ENCODE data around the gene GNB1L. TPM values are rescaled to one million over a fixed set of nuclear protein-coding genes. Genes with fewer than 3 reads are reported as not detected.
A peak's percentile ranks its signal among the peaks of the same experiment; 100 is the strongest.

GNB1L gene
- total and polyA plus RNA-seq, 9 of the 15 experiments (the other 6 are each of a cell fraction or from before 2014, with no cell fraction given): 0.56 to 50.5 (median 10.2) TPM

DNA sequence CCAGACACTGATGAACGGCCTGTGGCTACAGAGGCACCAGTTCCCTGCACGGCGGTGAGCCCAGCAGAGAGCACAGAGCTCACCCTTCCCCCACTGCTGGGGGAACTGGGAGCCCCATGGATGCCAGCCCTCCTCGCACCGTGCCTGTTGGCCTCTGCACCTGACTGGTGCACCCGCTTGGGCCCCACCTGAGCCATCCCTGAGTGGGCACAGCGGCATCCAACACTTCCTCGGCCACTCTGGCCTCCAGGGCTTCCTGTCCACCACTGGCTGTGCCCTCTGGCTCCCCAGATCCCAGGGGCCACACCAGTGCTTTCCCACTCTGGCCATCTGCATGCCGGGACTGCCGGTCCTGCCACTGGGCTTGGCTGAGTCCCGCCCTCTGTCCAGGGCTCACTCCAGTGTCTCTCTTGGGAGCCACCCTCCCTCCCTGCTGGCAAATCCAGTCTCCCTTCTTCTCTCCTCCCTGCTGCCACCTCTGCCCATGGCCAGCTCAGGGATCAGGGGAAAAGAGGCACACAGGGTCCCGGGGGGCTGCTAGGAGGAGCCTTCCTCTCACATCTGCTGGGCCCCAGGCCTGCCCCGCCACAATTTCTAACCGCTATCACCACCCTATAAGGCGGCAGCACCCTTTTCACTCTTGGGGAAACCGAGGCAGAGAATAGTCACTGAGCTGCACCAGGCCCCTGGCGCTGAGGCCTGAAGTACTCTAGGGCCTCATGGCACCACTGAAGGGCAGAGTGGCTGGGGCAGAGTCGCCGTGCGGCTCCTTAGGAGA, 33.0 kb downstream of the GNB1L start:
- 68% methylated on average over 20 of the region's 20 CpGs for WGBS (ENCODE audit: insufficient coverage, low coverage, missing lambda C conversion rate)
- TF ChIP-seq FOXP1 (CRISPR knock-in tag; IDR thresholded peaks at IDR 0.05): no peak
- TF ChIP-seq, protein P1, sequence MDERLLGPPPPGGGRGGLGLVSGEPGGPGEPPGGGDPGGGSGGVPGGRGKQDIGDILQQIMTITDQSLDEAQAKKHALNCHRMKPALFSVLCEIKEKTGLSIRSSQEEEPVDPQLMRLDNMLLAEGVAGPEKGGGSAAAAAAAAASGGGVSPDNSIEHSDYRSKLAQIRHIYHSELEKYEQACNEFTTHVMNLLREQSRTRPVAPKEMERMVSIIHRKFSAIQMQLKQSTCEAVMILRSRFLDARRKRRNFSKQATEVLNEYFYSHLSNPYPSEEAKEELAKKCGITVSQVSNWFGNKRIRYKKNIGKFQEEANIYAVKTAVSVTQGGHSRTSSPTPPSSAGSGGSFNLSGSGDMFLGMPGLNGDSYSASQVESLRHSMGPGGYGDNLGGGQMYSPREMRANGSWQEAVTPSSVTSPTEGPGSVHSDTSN (CRISPR knock-in tag; IDR thresholded peaks at IDR 0.05; ENCODE audit: low read depth): no peak
- TF ChIP-seq, protein P1 (tag; conservative IDR thresholded peaks at IDR 0.05; ENCODE audit: low read depth): no peak
- TF ChIP-seq ZBTB40 (IDR thresholded peaks at IDR 0.05): no peak
- 0 out of 2 replicates have a peak, but pooled peaks have one; percentile 32 for TF ChIP-seq ZBTB40 (CRISPR knock-in tag; IDR thresholded peaks at IDR 0.05)
- TF ChIP-seq MYNN (IDR thresholded peaks at IDR 0.05): no peak
- no peak for TF ChIP-seq MYNN (CRISPR knock-in tag; IDR thresholded peaks at IDR 0.05)
- TF ChIP-seq TAF9B (IDR thresholded peaks at IDR 0.05; ENCODE audit: partially characterized antibody): no peak
- no peak for TF ChIP-seq MAFF (IDR thresholded peaks at IDR 0.05; ENCODE audit: low read length)
- no peak for TF ChIP-seq NR3C1 (CRISPR knock-in tag; IDR thresholded peaks at IDR 0.05)
- TF ChIP-seq MCM3 (IDR thresholded peaks at IDR 0.05): no peak

More for the DNA sequence above, 33.0 kb downstream of the GNB1L start:
- no peak overlapping the region for H2AFZ ChIP-seq (ENCODE audit: low read depth, low read length)
- DNase-seq (ENCODE audit: extremely low read depth in 1 of 4, low spot score in 3 of 4) (no peak), ATAC-seq (no peak), FAIRE-seq (no peak)
- ChIA-PET CTCF (ENCODE audit: low intra/inter-chr PET ratio) (interaction anchor here (1.1 kb wide), 1 partner anchor 88 kb away, joined by 5 read pairs; no protein-coding TSS in a partner anchor), POLR2A (interaction anchor here (0.6 to 16.0 kb wide), 6 partner anchors 10 to 58 kb away, joined by 3 to 247 read pairs (median 5); partner anchors contain the start of genes GNB1L and RTL10)
- in situ Hi-C loops (cut with MboI) (no loop called here), intact Hi-C loops (cut with micrococcal nuclease) (no loop called here)
- H3K9me3 ChIP-seq (replicated peaks; ENCODE audit: control insufficient read depth, insufficient read depth, low read depth, low read length): no peaks in the 10 kb centered on the region; the same call in 1 of the 2 replicates
- H3K27ac ChIP-seq (ENCODE audit: extremely low read depth, low read depth, low read length): no peak overlapping the region
- no peaks in the 10 kb centered on the region for H3K27me3 ChIP-seq (ENCODE audit: control insufficient read depth in 2 of 2, insufficient read depth in 2 of 2, low read length in 2 of 2)
- H3K4me2 ChIP-seq (ENCODE audit: insufficient read depth, low read length): no peak overlapping the region
- H4K20me1 ChIP-seq (replicated peaks; ENCODE audit: control insufficient read depth, insufficient read depth, low read length): no peaks in the 10 kb centered on the region; the same call in 1 of the 2 replicates
- no TSS peak for BruUV-seq (replicated peaks)
- H3K9ac ChIP-seq (ENCODE audit: insufficient read depth in 1 of 2, low read depth in 2 of 2, low read length in 2 of 2): peak overlapping the region in 1 of 2 experiments; percentile 61; a peak in 2 of 4 replicates
- H3K4me3 ChIP-seq: no peak overlapping the region
- H3K36me3 ChIP-seq (ENCODE audit: control insufficient read depth, insufficient read depth, low read length): no peaks in the 10 kb centered on the region; the same call in 2 of the 3 replicates
- peaks cover 3% of the 10 kb centered on the region for H3K9me1 ChIP-seq (ENCODE audit: control insufficient read depth, insufficient read depth, low read length)
- no peaks in the 10 kb centered on the region for H3K79me2 ChIP-seq (ENCODE audit: control insufficient read depth, insufficient read depth, low read length)
- H3K4me1 ChIP-seq (replicated peaks in 1 of 2; ENCODE audit: control insufficient read depth in 2 of 2, insufficient read depth in 2 of 2, low read length in 2 of 2): peaks cover 0 to 69% of the 10 kb centered on the region in 2 experiments; a peak in 2 of 5 replicates
